Measurements from ENCODE around the gene IQUB.
"Not testable (repeated sequence)": the region's sequence is repeated elsewhere in the genome, so short reads cannot be mapped to it uniquely, and the experiment has no call there.

IQUB gene

DNA sequence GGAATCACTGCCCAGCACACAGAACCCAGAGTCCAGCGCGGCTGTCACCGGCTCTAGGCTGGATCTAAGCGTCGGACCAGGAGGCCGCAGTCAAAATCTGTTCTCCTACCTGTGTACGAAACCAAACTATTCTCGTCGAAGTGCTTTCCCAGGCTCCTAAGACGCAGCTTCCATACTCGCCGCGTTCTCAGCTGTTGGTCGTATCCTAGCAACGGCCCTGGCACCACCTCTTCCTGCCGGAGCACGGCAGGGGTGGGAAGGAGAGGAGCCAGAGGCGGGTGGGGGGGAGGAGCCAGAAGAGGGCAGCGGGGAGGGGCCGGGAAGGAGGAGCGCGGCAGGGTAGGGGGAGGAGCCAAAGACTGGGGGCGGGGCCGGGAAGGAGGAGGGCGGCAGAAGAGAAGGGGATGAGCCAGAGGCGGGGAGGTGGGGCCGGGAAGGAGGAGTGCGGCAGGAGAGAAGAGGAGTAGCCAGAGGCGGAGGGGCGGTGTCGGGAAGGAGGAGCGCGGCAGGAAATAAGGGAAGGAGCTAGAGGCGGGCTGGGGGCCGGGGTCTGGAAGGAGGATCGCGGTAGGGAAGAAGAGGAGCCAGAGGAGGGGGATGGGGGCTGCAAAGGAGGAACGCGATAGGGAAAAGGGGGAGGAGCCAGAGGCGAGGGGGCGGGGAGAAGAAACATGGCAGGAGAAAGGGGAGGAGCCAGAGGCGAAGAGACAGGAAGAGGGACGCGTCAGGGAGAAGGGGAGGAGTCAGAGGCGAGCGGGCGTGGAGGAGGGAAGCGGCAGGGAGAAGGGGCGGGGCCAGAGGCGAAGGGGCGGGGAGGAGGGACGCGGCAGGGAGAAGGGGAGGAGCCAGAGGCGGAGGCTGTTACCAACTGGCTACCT is at the start of gene IQUB:
IQUB (minus strand) TSS at position 213 of the 878 bp plus-strand sequence. CDS start 22,255 bp downstream, outside the sequence.
- peak; percentile 94 to 97 for DNase-seq (ENCODE audit: low read depth in 2 of 2)

DNA sequence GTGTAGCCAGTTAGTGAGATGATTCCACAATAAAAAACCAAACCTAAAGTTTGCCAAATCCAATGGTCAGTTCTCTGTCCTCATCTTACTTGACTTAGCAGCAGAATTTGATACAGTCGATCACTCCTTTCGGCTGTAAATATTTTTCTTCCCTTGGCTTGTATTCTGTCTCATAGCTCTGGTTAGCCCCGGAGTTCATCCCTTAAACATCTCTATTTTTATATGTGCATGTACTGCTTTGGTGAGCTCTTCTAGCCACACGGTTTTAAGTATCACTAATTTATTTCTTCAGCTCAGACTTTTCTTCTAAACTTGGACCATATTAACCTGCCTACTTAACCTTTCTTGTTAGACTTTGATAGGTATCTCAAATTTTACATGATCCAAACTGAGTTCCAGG is 49.4 kb upstream of the IQUB start:
- DNase-seq (ENCODE audit: low read depth in 2 of 2), result no peak

GRCh38 chr7:123581162-123581459 is 46.7 kb upstream of the IQUB start:
- DNase-seq (ENCODE audit: low read depth in 2 of 2), result no peak

- no peak for DNase-seq (ENCODE audit: low read depth in 2 of 2)
Observed at GRCh38 chr7:123580406-123581161, 46.2 kb upstream of the IQUB start.

DNA sequence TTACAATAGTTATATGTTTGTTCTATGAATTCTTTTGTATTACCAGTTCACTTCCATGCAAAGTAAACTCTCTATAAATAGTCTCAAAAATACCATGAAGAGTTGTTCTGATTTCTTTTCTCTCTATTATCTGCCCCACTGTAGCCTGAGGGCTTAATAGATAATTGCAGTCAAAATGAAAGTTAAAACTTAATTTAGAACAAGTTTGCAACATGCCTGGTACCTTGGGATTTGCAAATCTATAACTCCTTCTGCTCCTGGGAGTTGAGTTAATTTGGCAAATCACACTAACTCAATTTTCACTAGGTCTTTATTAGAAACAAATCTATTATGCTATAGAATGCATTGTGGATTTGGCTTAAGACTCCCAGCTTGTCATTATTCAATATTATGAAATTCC is 45.0 kb upstream of the IQUB start:
- DNase-seq (ENCODE audit: low read depth in 2 of 2), result no peak

- no peak for DNase-seq (ENCODE audit: low read depth in 2 of 2)
Observed at GRCh38 chr7:123573896-123574467, 39.6 kb upstream of the IQUB start.

- DNase-seq (ENCODE audit: low read depth in 2 of 2), result no peak
Observed at GRCh38 chr7:123573341-123573740, 38.9 kb upstream of the IQUB start.

DNA sequence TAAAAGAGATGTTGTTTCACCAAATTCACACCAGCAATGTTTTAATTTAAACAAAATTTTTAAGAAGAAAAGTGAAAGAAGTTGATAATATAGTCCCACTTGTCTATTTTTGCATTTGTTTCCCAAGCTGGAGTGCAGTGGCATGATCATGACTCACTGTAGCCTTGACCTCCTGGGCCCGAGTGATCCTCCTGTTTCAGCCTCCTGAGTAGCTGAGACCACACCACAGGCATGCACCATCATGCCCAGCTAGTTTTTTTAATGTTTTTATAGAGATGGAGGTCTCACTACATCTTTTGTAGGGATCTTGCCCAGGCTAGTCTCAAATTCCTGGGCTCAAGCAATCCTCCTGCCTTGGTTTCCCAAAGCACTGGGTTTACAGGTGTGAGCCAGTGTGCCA is 37.3 kb upstream of the IQUB start:
- no peak for DNase-seq (ENCODE audit: low read depth in 2 of 2)

GRCh38 chr7:123571187-123571586 is 36.8 kb upstream of the IQUB start:
- DNase-seq (ENCODE audit: low read depth in 2 of 2), result no peak

- no peak for DNase-seq (ENCODE audit: low read depth in 2 of 2)
Observed at GRCh38 chr7:123570390-123571182, 36.2 kb upstream of the IQUB start.

GRCh38 chr7:123569352-123570010 is 35.1 kb upstream of the IQUB start:
- no peak for DNase-seq (ENCODE audit: low read depth in 2 of 2)

GRCh38 chr7:123562121-123562520 is 27.7 kb upstream of the IQUB start:
- DNase-seq (ENCODE audit: low read depth in 2 of 2), result no peak

GRCh38 chr7:123558289-123558874 is 24.0 kb upstream of the IQUB start:
- no peak for DNase-seq (ENCODE audit: low read depth in 2 of 2)

DNA sequence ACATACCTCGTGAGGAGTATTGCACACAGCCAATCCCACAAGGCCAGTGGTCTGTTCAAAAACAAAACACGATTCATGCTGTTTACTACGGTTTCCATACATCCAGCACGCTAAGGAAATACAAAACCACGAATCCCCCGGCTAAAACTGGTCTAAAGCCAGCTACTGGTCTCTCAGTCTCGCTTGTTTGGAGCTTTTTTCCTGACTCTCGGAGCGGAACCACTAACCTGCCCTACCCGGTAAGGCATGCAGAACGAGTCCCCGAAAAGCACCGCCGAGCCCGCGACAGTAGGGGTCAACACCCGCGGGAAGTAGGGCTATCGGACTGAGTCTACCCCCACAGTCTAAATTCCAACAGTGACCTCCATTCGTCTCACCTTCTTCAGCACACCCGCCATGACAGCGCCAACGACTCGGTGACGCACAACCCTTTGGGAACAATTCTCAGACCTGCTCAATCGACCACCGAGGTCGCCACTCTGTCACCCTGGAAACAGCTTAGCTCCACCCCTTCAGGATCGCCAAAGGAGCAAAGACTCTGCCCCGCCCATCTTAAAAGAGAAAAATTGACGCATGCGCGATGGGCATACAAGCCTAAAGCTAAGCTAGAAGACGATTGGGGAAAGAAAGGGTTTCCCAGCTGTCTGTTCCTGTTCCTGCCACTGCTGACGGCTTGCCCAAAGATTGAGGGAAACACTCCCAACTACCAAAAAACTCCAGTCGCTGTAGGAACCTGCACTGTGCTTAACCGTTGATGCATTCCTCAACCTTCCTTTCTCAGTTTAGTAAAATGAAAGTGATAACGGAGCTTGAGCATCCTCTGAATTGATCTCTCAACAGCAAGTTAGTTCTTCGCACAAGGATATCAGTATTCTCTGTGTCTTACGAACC is 23.2 kb upstream of the IQUB start, which contains the start of gene NDUFA5:
NDUFA5 (minus strand) TSS at position 421 of the 891 bp plus-strand sequence; CDS start at position 398, 23 bp downstream.
- peak; percentile 91 to 95 for DNase-seq (ENCODE audit: low read depth in 2 of 2)

DNA sequence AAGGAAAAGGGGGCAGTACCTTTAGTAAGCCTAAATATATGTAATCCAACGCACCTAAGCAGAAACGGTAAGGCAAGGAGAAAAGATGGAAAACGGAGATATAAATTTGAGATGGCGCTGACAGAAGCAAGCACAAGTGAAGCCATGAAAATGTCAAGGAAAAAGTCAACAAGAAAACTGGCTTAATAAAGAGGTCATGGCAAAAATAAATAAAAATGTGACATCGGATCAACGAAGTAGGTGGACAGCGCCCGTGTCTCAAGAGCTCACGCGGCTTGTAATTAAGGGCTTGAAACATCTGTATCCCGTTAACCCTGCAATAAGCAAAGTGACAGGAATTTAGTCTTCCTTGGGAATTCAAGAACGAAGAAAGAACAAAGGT is 22.6 kb upstream of the IQUB start:
- DNase-seq (ENCODE audit: low read depth in 2 of 2), result no peak

- no peak for DNase-seq (ENCODE audit: low read depth in 2 of 2)
Observed at GRCh38 chr7:123555484-123555883, 21.1 kb upstream of the IQUB start.

GRCh38 chr7:123553159-123553558 is 18.8 kb upstream of the IQUB start:
- no peak for DNase-seq (ENCODE audit: low read depth in 2 of 2)

DNA sequence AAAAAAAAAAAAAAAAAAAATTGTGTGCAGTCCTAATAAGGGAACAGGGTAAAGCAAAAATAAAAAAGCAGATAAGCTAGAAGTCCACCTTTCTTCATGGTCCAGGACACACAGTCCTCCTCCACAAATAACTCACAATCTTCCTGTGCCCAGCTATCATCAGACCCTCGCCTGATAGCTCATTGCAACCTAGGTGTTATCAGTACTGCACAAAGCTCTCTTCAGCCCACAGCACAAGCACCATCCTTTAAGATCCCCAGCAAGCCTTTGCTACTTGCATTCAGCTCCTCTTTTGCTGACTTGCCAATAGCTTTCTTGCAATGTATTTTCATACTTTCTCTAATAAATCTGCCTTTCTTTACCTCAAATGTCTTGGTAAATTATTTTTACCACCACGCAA is 18.2 kb upstream of the IQUB start:
- no peak for DNase-seq (ENCODE audit: low read depth in 2 of 2)

GRCh38 chr7:123552134-123552533 is 17.7 kb upstream of the IQUB start:
- not testable (repeated sequence) for DNase-seq (ENCODE audit: low read depth in 2 of 2)

DNA sequence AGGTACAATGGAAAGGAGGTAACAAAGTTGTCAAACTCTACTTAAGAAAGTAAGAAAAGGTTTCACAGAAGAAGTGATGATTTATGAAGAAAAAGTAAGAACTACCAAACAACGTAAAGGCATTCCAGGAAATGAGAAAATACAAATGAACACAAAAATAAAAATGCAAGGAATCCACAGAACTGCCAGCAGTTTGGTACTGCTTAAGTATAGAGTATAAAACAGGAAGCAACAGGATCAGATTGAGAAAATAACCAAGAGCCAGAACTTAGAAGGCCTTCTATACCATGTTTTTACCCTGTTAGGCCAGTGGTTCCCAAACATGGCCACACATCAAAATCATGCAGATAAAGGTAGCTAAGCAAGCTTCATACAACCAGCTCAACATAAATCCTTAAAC is 14.0 kb upstream of the IQUB start:
- DNase-seq (ENCODE audit: low read depth in 2 of 2), result no peak

All from stimulated activated CD4-positive, alpha-beta T cell treated with anti-CD3 and anti-CD28 coated beads, Interleukin-15, amount 100 ng/mL, for 48 hours (primary cell).